Inferior parietal cortex (tissue), 1 donor: Measurements from ENCODE around the gene NAPG.
"Not testable (repeated sequence)": the region's sequence is repeated elsewhere in the genome, so short reads cannot be mapped to it uniquely, and the experiment has no call there.

Experiments used
- DNase-seq: peaks from one replicate; pipeline ENCODE4 v3.0.0-alpha.2; 2016; ENCODE audit errors: extremely low spot score

The NAPG gene

DNA sequence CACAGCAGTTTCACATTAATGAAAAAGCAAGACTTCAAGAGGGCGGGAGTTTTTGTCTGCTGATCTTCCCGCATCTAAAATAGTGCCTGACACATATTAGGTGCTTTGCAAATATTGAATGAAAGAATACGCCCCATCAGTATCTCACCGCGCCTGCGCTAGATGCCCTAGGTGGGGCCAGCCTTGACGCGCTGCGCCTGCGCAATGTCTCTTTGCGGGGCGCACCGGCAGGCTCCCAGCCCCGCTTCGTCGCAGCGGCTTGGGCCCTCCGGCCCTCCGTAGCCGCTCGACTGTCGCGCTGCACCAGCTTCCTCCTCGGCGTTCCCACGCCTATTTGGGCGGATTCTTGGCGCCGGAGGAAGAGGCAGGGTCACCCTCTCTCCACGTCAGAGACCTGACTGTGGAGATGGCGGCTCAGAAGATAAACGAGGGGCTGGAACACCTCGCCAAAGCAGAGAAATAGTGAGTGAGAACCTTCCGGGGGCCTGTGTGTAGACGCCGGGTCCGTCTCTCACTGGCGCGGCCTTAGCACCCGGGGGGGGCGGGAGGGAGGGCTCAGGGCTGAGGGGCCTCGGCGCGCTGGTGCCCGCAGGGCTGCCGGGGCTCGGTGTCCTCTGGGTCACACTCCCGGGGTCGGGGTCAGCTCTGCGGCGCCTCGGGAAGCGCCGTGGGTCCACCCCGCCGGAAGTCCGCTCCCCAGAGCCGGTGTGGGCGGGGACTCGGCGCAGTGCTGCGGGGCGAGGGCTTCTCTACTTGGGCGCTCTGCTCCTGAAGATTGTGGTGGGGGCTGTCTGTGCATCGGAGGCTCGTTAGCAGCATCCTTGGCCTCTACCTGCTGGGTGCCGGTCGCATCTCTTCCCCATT is at the start of gene NAPG:
NAPG (plus strand) TSS at position 331 of the 864 bp plus-strand sequence; CDS start at position 407, 76 bp downstream.
- DNase-seq, result peak; percentile 95

DNA sequence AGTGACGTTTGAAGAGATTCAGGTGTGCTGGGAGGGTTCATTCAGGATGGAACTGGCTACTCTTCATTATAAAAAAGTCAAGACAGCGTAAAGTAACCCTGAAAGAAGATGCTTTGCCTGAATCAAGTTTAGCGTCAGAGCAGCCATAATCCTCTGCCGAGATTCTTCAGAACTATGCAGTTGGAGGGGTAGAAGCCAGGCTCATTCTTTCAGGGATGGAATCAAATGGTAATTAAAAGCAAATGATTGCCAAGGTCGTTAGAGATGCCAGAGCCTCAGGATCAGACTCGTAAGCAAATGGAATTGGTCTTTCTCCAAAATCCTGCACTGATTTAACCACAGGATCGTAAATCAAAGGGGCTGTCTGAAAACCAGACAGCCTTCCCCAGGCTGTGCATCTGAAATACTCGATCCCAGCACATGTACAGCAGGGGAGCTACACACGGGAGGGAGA is 49.5 kb upstream of the NAPG start:
- DNase-seq, result no peak

DNA sequence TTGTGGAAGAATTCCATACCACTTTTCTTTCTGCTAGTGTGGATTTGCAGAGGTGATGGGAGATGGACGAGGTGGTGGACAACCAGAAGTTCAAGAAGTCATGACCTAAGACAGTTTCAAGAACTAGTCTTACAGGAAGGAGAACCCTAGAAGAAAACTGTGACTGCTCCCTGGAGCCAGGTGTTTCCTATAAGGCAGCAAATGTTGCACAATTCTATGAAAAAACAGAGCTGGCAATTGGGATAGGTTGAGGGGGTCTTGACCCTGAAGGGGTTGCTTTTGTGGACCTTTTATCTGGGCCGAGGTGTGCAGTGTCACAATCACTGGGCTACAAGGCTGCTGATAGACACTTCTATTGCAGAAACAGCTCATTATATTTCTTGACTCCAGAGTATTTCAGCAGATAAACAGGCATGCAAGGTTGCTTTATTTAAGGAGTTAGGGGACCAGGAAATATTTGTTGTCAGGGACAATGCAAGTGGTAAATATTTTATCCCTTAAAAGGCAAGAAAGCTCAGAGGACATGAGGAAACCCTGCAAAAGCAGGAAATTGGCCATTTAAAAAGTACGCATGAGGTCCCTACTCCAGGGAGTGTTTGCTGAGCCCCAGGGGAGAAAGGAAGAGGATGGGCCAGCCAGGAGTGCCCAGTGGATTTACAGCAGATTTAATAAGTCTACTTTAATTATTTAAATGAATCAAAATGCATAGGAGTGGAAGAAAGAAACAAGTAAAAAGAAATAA is 48.5 kb upstream of the NAPG start:
- no peak for DNase-seq

DNA sequence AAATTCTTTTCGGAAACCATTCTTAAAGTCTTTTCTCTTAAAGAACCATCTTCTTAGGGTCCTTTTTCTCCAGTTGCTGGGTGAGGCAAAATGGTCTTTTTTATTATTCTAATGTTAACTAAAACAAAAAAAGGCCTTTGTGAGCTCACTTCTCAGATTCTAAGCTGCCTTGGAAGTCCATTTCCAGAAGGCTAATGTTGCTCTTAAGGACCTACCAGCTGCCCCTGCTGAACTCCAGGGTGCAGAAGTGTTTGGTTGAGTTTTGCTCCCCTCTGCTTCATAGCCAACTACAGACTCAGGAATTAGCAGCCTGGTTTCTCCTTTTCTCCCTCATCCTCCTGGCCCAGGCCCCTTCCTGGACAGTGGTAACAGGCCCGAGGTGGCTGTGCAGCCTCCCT is 48.0 kb upstream of the NAPG start:
- no peak for DNase-seq

DNA sequence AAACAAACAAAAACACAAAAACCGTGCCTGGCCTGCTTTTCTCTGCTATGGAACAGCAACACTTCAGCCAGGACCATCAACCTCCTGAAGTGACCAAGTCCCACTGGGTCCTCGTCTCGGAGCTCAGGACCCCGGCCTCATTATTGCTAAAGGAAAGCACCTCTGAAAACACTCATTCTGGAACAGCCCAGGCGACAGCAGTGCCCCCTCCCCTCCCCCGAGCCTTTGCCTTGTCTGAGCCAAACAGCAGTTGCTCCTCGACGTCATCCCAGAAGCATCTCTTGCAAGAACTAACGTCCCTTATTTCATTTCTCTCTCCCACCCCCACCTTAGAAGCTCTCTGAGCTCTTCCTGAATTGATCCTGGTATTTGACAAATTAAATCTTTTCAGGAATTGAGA is 44.0 kb upstream of the NAPG start:
- DNase-seq, result no peak

DNA sequence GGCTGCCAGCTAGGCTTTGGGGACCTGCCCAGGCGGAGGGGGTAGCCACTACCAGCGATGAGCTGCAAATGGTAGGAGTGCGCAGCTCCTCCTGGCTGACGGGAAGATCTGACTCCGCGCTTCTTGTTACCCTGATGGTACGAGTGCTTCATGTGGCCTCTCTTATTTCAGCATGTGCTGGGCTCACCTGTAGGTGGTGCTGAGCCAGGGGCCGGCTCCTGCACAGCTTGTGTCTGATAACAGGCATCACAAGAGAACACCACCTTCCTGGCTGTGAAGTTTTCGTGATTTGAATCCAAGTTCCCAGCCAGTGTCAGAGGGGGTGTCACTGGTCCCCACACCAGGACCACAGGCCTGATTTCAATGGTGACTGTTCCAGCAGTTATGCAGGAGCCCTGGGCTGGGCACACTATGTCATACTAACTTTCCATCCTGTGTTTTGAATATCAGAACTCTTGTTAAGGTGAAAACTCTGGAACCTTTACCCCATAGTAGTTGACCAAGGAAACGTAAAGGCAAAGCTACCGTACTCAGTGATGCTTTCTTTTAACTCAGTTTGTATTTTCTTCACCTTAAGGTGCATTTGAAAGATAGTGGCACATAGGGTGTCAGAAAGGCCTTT is 43.4 kb upstream of the NAPG start:
- no peak for DNase-seq

DNA sequence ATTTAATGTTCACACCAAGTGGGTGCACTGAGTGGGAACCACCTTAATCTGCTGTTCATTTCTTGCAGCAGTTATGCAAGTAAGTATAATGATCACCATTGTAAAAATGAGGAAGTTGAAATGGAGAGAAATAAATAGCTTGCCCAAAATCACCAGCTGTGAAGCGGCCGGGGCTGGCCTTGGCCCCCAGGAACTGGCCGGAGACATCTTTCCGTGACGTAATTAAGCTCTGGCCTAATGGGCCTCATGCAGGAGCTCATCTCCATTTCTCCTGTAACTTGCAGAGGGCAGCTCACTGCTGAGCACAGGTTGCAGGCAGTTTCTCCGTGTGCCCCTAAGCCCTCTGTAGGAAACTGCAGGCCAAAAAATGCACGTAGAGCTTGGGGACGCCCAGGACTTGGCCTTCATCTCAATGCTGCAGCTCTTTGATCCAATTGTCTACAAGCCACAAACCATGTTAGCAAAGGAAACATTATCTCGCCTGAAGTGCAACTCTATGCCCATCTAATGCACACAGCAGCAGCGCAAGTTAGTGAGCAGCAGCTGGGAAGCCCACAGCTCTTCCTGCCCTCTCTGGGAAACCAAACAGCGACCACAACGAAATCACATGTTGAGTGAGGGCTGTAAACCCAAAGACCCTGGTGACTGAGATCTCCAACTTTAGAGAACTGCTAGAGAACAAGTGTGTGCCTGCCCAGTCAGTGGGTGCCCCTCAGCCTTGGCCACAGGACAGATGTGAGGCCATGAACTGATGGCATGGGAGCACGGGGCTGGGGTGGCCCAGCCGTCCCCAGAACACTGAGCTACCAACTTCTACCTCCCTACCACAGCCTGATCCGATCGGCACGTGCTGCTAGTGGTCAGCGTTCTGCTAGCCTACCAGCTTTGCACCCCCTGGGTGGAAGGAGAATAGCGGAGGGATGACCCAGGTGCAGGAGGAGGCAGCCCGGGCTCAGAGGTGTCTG is 42.6 kb upstream of the NAPG start:
- no peak for DNase-seq

DNA sequence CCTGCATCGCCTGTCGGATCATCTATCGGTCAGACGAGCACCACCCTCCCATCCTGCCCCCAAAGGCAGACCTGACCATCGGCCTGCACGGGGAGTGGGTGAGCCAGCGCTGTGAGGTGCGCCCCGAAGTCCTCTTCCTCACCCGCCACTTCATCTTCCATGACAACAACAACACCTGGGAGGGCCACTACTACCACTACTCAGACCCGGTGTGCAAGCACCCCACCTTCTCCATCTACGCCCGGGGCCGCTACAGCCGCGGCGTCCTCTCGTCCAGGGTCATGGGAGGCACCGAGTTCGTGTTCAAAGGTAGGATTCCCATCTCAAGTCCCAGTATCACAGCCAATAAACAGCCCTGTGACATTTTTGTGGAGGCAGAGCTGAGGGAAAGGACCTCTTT is 40.4 kb upstream of the NAPG start:
- no peak for DNase-seq

DNA sequence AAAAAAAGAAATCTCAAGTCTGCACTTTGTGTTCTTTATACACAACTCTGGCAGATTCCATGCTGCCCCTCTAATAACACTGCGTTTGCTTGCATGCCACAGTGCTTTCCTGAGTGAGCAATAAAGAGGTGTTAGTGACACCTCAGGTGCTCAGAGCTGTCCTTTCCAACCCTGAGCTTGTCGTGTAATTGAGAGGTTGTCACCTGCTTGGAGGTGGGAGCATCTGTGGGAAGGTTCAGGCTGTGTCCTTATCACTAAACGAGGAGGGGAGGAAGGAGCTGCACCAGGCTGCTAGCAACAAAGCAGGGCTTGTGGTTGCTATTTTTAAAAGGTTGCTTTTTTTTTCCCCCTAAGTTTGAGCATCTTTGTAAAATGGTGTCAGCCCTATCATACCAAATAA is 39.5 kb upstream of the NAPG start:
- DNase-seq, result no peak

DNA sequence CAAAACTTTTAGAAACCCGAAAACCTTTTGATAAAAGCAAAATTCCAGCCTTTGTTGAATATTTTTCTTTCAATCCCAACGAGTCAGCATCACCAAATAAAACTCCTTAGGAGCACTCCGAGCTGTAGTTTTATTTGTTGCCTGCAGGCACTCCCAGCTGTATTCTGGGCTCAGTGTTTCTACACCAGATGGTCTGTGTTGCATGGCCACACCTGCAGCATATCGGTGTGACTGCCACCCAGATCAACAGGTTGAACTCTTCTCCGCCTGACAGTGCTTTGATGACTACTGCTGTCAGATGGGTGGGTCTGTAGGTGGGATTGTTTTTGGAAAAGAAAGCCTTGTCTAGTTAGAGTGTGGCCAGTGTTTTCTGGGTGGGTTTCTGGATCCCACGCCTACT is 38.7 kb upstream of the NAPG start:
- no peak for DNase-seq

DNA sequence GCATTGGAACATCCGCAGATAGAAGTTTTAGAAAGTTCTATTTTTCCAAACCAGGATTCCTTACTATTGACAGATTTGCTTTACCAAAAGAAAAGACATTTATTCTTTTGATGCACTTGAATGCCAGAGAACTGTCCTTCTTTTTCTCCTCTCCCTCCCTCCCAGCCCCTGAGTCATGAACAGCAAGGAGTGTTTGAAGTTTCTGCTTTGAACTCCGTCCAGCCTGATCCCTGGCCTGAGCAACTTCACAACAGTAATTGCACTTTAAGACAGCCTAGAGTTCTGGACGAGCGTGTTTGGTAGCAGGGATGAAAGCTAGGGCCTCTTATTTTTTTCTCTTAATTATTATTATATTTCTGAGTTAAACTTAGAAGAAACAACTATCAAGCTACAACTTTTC is 37.8 kb upstream of the NAPG start:
- DNase-seq, result no peak

DNA sequence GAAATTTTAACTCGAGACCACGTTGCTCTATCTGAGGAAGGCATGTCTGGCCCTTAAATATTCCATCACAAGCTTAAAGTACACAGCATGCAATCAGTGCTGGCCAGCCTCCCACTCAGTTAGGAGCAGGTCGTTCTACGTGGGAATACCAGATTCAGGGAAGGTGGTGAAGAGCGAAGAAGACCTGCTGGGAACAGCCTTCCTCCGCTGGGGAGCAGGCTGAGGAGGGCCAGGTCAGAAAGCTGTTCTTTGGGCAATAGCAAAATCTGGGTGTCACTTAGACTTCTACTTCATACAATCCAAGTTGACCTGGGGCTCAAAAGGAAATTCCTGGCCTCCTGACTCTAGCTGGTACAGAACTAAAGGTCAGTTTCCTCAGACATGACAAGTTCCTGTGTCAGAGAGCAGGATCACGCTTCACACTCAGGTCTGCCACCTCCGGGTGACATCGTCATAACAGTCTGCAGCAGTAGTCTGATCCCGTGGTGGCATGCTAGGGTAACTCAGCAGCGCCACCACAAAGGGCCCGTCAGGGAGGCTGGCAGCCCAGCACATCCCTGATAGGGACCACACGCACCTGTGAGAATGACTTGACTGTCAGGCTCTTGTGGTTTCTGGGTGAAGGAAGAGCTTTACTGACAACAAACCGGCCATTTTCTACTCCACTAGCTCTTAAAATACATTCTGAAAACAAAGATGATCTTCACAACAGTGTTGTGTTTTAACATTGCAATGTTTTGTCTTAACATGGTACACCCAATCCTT is 35.2 kb upstream of the NAPG start:
- DNase-seq, result no peak

DNA sequence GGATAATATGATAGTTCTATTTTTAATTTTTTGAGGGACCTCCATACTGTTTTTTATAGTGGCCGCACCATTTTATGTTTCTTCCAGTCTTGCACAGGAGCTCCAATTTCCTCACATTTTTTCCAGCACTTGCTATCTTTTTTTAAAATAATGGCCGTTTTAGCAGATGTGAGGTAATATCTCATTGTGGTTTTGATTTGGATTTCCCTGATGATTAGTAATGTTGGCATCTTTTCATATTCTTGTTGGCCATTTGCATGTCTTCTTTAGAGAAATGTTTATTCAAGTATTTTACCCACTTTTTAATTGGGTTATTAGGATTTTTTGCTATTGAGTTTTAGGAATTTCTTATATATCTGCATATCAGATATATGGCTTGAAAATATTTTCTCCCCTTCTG is 29.9 kb upstream of the NAPG start:
- no peak for DNase-seq

DNA sequence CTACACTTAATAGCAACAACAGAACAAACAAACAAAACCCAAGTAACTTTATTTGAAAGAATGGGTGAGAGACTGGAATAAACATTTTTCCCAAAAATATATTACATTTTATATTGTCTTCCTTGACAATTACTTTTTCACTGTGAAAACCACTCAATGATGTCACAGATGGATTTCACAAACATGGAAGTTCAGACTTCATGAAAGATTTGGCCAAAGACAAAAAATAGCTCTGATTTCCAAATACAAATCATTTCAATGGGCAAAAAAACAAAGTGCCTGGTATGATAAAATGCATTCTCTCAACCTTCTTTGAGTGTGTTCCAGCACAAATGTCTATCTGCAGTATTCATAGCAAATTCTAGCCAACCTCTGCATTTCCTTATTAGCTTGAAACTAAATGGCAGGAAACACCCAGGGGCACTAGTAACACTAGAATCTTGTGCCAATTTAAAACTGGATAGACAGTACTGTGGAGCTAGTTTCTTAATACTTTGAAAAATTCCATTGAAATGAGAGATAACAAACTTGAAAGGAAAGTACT is 28.5 kb upstream of the NAPG start:
- no peak for DNase-seq

DNA sequence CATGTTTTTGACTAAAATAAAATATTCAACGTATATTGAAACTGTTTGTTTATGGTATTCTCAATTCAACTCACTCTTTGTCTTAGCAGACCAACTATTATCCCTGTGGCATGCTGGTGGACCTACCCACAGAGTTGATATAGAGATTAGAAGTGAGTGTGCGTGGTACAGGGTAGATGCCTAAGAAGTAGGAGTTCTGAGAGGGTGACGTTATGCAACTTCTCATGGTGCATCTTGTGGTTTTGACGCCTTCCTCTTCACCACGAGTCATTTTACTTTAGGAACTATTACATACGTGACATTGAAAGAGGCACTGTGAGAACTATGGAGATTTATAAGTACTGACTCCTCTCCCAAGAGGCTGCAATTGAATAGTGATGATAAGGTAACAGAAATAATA is 26.6 kb upstream of the NAPG start:
- DNase-seq, result no peak

DNA sequence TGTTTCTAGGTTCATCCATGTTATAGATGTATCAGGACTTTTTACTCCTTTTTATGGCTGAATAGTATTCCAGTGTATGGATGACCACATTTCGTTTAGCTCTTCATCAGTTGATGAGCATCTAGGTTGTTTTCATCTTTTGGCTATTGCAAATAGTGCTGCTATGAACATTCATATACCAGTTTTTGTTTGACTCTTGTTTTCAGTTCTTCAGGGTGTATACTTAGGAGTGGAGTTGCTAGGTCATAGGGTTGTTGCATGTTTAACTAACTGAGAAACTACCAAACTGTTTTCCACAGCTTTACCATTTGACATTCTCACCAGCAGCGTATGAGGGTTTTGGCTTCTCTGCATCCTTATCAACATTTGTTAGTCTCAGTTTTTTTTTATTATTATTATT is 25.8 kb upstream of the NAPG start:
- DNase-seq, result no peak

DNA sequence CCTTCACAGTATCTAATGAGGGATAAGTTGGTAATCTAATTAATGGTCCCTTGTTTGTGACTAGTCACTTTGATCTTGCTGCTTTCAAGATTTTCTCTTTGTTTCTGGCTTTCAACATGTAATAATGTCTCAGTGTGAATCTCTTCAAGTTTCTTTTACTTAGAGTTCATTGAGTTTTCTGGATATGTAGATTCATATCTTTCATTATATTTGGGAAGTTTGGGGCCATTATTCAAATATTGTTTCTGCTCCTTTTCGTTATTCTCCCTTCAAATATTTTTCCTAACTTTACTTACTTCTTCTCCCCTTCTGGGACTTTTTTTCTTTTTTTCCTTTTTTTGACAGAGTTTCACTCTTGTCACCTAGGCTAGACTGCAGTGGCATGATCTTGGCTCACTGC is 21.1 kb upstream of the NAPG start:
- no peak for DNase-seq

DNA sequence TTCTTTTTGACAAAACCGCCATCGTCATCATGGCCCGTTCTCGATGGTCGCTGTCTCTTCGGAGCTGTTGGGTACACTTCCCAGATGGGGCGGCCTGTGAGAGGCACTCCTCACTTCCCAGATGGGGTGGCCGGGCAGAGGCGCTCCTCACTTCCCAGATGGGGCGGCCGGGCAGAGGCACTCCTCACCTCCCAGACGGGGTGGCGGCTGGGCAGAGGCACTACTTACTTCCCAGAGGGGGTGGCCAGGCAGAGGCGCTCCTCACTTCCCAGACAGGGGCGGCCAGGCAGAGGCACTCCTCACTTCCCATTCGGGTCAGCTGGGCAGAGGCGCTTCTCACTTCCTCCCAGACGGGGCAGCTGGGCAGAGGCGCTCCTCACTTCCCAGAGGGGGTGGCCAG is 19.9 kb upstream of the NAPG start:
- DNase-seq, result not testable (repeated sequence)

DNA sequence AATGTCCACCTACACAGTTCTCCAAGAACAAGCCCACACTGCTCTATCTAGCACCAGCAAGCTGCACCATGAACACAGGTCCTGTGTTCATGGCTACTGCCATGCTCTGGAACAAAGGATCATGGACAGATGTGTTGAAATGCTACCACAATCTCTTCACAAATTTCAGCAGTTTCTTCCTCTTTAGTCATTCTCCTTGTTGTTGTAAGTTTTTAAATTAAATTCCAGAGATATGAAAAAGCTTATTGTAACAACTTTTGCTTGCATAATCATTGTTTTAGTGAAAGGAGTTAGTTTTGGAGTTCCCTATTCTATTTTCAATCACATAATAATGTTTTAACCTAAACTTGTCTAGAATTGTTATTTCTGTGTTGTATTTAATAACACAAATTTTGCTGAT is 17.2 kb upstream of the NAPG start:
- DNase-seq, result no peak

DNA sequence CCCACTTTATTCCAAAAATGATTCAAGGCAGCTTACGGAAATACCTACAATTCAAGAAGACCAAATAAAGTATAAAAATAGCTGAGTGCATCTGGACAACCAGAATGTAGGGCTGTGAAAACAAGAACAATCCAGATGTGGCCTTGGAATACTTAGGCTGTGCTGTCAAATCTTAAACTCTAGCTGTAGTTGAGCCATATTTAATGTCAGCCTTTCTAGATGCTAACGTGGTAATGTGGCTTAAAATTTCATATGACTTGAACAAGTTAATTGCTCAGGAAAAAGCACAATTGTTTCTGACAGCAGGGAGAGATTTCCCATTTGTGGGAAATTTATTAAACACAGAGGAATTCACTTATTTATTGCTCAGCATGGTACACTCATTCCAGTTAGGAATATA is 14.6 kb upstream of the NAPG start:
- DNase-seq, result no peak
